ENCODE measurements around the gene FREY1. TPM values are rescaled to one million over a fixed set of nuclear protein-coding genes. Genes with fewer than 3 reads are reported as not detected.

The FREY1 gene
- total RNA-seq, 4 donors from 2014 or later = not detected

- ATAC-seq = peak; percentile 67 to 81
- intact Hi-C loops (cut with DNase I; ENCODE audit: low total_unique reads) = no loop called here
- peak; percentile 22 to 62 for DNase-seq
- Histone ChIP-seq H3K4me1 (peaks cover 0 to 16% of the 10 kb centered on the region in 2 donors), H3K36me3 (no peaks in the 10 kb centered on the region), H3K27me3 (peaks cover 0 to 15% (median 8%) of the 10 kb centered on the region in 3 donors), H3K9me3 (no peaks in the 10 kb centered on the region), H3K4me3 (peak overlapping the region; percentile 46 to 76 (median 59)), H3K27ac (peak overlapping the region in 1 of 4 donors; percentile 52)
- in situ Hi-C loops (cut with MboI; ENCODE audit: low sequenced_read_pairs in 4 of 4) = no loop called here
- TF ChIP-seq CTCF (IDR thresholded peaks at IDR 0.05 in 4 of 5, conservative IDR thresholded peaks at IDR 0.05 in 1 of 5) (no peak), POLR2A (IDR thresholded peaks at IDR 0.05) (no peak)
Observed at GRCh38 chr11:45899448-45900174, 7.5 kb downstream of the FREY1 start.

- Histone ChIP-seq H3K27me3 (peaks cover 0 to 15% (median 8%) of the 10 kb centered on the region in 3 donors), H3K27ac (no peak overlapping the region), H3K9me3 (no peaks in the 10 kb centered on the region), H3K4me1 (peaks cover 0 to 16% of the 10 kb centered on the region in 2 donors), H3K4me3 (peak overlapping the region in 3 of 4 donors; percentile 56 to 76 (median 62)), H3K36me3 (no peaks in the 10 kb centered on the region)
- in situ Hi-C loops (cut with MboI; ENCODE audit: low sequenced_read_pairs in 4 of 4) (no loop called here), intact Hi-C loops (cut with DNase I; ENCODE audit: low total_unique reads) (no loop called here)
- no peak for DNase-seq
- no peak for ATAC-seq
- TF ChIP-seq POLR2A (IDR thresholded peaks at IDR 0.05) = no peak
- no peak for TF ChIP-seq CTCF (IDR thresholded peaks at IDR 0.05 in 4 of 5, conservative IDR thresholded peaks at IDR 0.05 in 1 of 5)
Observed at GRCh38 chr11:45899086-45899447, 8.0 kb downstream of the FREY1 start.

- no peak for TF ChIP-seq POLR2A (IDR thresholded peaks at IDR 0.05)
- TF ChIP-seq CTCF (IDR thresholded peaks at IDR 0.05 in 4 of 5, conservative IDR thresholded peaks at IDR 0.05 in 1 of 5) = no peak
- intact Hi-C loops (cut with DNase I; ENCODE audit: low total_unique reads) = no loop called here
- Histone ChIP-seq H3K27ac (no peak overlapping the region), H3K4me3 (no peak overlapping the region), H3K4me1 (peaks cover 0 to 16% of the 10 kb centered on the region in 2 donors), H3K36me3 (no peaks in the 10 kb centered on the region), H3K27me3 (peaks cover 0 to 15% (median 8%) of the 10 kb centered on the region in 3 donors), H3K9me3 (no peaks in the 10 kb centered on the region)
- DNase-seq (no peak), ATAC-seq (no peak)
- in situ Hi-C loops (cut with MboI; ENCODE audit: low sequenced_read_pairs in 4 of 4) = no loop called here
Observed at GRCh38 chr11:45897556-45897955, 9.5 kb downstream of the FREY1 start.

- peaks cover 0 to 16% of the 10 kb centered on the region in 2 donors for H3K4me1 ChIP-seq
- TF ChIP-seq CTCF (IDR thresholded peaks at IDR 0.05 in 4 of 5, conservative IDR thresholded peaks at IDR 0.05 in 1 of 5) = no peak
- no peak for TF ChIP-seq POLR2A (IDR thresholded peaks at IDR 0.05)
- in situ Hi-C loops (cut with MboI; ENCODE audit: low sequenced_read_pairs in 4 of 4) = no loop called here
- H3K27ac ChIP-seq = no peak overlapping the region
- no peaks in the 10 kb centered on the region for H3K36me3 ChIP-seq
- DNase-seq = no peak
- no peaks in the 10 kb centered on the region for H3K9me3 ChIP-seq
- peaks cover 0 to 15% (median 8%) of the 10 kb centered on the region in 3 donors for H3K27me3 ChIP-seq
- H3K4me3 ChIP-seq = no peak overlapping the region
- no peak for ATAC-seq
- intact Hi-C loops (cut with DNase I; ENCODE audit: low total_unique reads) = no loop called here
Observed at GRCh38 chr11:45896422-45896984, 10.6 kb downstream of the FREY1 start.
